ENCODE data around the gene ARID1B. TPM values are rescaled to one million over a fixed set of nuclear protein-coding genes. Genes with fewer than 3 reads are reported as not detected.

Gene ARID1B
- total and polyA plus RNA-seq, 2 of the 4 experiments (the other 2 are of a cell fraction) = 14.5 to 20.1 TPM

DNA sequence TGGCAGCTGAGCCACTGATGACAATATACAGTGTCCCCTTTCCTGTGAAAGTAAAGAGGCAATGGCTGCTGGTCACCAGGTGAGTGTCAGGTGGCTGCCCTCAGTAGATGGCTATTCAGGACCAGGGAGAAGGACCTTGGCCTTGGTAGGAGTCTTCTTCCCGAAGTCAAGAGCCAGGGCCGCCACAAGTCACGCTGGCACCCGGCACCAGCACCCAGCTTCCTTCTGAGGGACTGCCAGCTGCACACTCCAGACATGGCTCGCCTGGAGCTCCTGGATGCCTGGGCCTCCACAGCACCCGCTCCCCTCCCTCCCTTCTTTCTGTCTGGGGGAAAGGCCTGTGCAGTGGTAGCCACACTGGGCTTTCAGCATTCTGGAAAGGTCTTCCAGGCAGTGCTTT, 419.2 kb downstream of the ARID1B start:
- H2BK15ac ChIP-seq (ENCODE audit: low read depth, low read length) = no peak overlapping the region
- ATAC-seq (ENCODE audit: low read depth) (no peak), DNase-seq (no peak)
- H3K4me1 ChIP-seq (ENCODE audit: control insufficient read depth, insufficient read depth, low read length) = 0 out of 2 replicates have a peak, but pooled peaks cover 1% of the 10 kb centered on the region
- H4K20me1 ChIP-seq (ENCODE audit: insufficient read depth, low read length) = no peaks in the 10 kb centered on the region
- no peak overlapping the region for H3K23ac ChIP-seq (ENCODE audit: low read depth, low read length)
- no peak overlapping the region for H2BK120ac ChIP-seq (ENCODE audit: low read depth, low read length)
- dilution Hi-C loops (cut with HindIII; ENCODE audit: low sequenced_read_pairs, unreplicated experiment) (no loop called here), in situ Hi-C loops (cut with MboI; ENCODE audit: low sequenced_read_pairs) (loop anchor here (25.0 kb wide), 1 partner anchor 1859 kb away; no protein-coding TSS in a partner anchor), intact Hi-C loops (cut with micrococcal nuclease) (no loop called here)
- H4K8ac ChIP-seq (ENCODE audit: low read depth in 2 of 2, low read length in 2 of 2) = no peak overlapping the region
- H3K36me3 ChIP-seq (ENCODE audit: control insufficient read depth, insufficient read depth, low read length) = peaks cover 44% of the 10 kb centered on the region
- H3K18ac ChIP-seq (ENCODE audit: low read depth, low read length) = no peak overlapping the region
- no peak overlapping the region for H4K91ac ChIP-seq (ENCODE audit: insufficient read depth, low read depth, low read length)
- no CpG with 5 or more reads among the region's 6 CpGs for WGBS, 2 experiments (ENCODE audit: extremely low coverage in 2 of 2, insufficient read length in 1 of 2)
- H2AFZ ChIP-seq (replicated peaks; ENCODE audit: low read length, poor library complexity) = no peak overlapping the region
- H3K9me3 ChIP-seq (ENCODE audit: control insufficient read depth, insufficient read depth, low read length) = no peaks in the 10 kb centered on the region
- H3K79me1 ChIP-seq (ENCODE audit: low read depth in 1 of 2, low read length in 2 of 2) = peaks cover 1 to 6% of the 10 kb centered on the region in 2 experiments; a peak in 2 of 4 replicates
- CTCF ChIA-PET = no interaction called here
- POLR2A ChIA-PET (ENCODE audit: unreplicated experiment) = no interaction called here
- no peak overlapping the region for H2BK20ac ChIP-seq (ENCODE audit: low read depth, low read length)
- H2BK5ac ChIP-seq (ENCODE audit: low read depth, low read length, poor library complexity, severe bottlenecking) = no peak overlapping the region
- H2AK9ac ChIP-seq (replicated peaks; ENCODE audit: low read depth, low read length, poor library complexity) = no peak overlapping the region
- H3K4ac ChIP-seq (ENCODE audit: low read depth, low read length) = no peak overlapping the region
- TF ChIP-seq RFX5 (IDR thresholded peaks at IDR 0.05; ENCODE audit: low read depth, low read length) (no peak), MAFK (IDR thresholded peaks at IDR 0.05; ENCODE audit: low read depth, low read length) (no peak), POLR2A (IDR thresholded peaks at IDR 0.05; ENCODE audit: low read depth, low read length) (no peak), FOS (IDR thresholded peaks at IDR 0.05; ENCODE audit: low read depth, low read length) (no peak), MAZ (IDR thresholded peaks at IDR 0.05; ENCODE audit: borderline replicate concordance, low read depth, low read length) (no peak), RAD21 (IDR thresholded peaks at IDR 0.05; ENCODE audit: low read length) (no peak), CHD1 (IDR thresholded peaks at IDR 0.05; ENCODE audit: low read depth, low read length) (no peak), NFE2L2 (IDR thresholded peaks at IDR 0.05; ENCODE audit: low read depth, low read length) (no peak)
- TF ChIP-seq, protein P1, sequence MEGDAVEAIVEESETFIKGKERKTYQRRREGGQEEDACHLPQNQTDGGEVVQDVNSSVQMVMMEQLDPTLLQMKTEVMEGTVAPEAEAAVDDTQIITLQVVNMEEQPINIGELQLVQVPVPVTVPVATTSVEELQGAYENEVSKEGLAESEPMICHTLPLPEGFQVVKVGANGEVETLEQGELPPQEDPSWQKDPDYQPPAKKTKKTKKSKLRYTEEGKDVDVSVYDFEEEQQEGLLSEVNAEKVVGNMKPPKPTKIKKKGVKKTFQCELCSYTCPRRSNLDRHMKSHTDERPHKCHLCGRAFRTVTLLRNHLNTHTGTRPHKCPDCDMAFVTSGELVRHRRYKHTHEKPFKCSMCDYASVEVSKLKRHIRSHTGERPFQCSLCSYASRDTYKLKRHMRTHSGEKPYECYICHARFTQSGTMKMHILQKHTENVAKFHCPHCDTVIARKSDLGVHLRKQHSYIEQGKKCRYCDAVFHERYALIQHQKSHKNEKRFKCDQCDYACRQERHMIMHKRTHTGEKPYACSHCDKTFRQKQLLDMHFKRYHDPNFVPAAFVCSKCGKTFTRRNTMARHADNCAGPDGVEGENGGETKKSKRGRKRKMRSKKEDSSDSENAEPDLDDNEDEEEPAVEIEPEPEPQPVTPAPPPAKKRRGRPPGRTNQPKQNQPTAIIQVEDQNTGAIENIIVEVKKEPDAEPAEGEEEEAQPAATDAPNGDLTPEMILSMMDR (conservative IDR thresholded peaks at IDR 0.05; ENCODE audit: low read depth, low read length) = no peak
- H3K27me3 ChIP-seq (ENCODE audit: control insufficient read depth, insufficient read depth, low read length) = no peaks in the 10 kb centered on the region
- H3K14ac ChIP-seq (replicated peaks; ENCODE audit: low read depth, low read length) = no peak overlapping the region
- H2AK5ac ChIP-seq (ENCODE audit: low read depth, low read length) = no peak overlapping the region
- H3K9me1 ChIP-seq (ENCODE audit: insufficient read depth, low read length) = peaks cover 9% of the 10 kb centered on the region
- H4K5ac ChIP-seq (ENCODE audit: low read depth, low read length) = no peak overlapping the region
- H3K56ac ChIP-seq (ENCODE audit: extremely low read depth, insufficient read depth, low read length) = no peak overlapping the region
- H3K4me2 ChIP-seq (ENCODE audit: low read depth, low read length) = no peak overlapping the region
- H3K4me3 ChIP-seq (ENCODE audit: insufficient read depth, low read depth, low read length) = no peak overlapping the region
- BruUV-seq (replicated peaks) = no TSS peak
- H3K9ac ChIP-seq (ENCODE audit: low read depth, low read length) = no peak overlapping the region
- no peak overlapping the region for H3K27ac ChIP-seq (ENCODE audit: insufficient read depth, low read length)

All from IMR-90 (cell line).